Neural cell (in vitro differentiated cells): ENCODE measurements around the gene MAN1B1. TPM values are rescaled to one million over a fixed set of nuclear protein-coding genes. Genes with fewer than 3 reads are reported as not detected.

Experiments used
- H2AFZ ChIP-seq: fragments of 200-600, 300-800 bp; sonication (generic), shearing (Covaris generic); 2 replicates; pipeline ENCODE4 v1.6.0; 2014; ENCODE audit warnings: low read depth, mild to moderate bottlenecking, antibody characterized with exemption, low read length, moderate library complexity
- H3F3A ChIP-seq: fragments of 200-600 bp; shearing (Covaris generic); 2 replicates; pipeline ENCODE4 v1.6.1; 2016; ENCODE audit warnings: mild to moderate bottlenecking, moderate library complexity, mixed read lengths, antibody characterized with exemption, low read length; ENCODE audit not compliant: insufficient read depth, poor library complexity, severe bottlenecking
- H3K27ac ChIP-seq: fragments of 200-600, 300-800 bp; sonication (generic), shearing (Covaris generic); 2 replicates; pipeline ENCODE4 v1.5.1; 2014; ENCODE audit warnings: mild to moderate bottlenecking, low read length, moderate library complexity
- H3K27me3 ChIP-seq: fragments of 300-800, 200-600 bp; sonication (generic), shearing (Covaris generic); 2 replicates; pipeline ENCODE4 v1.6.0; 2014; ENCODE audit warnings: mild to moderate bottlenecking, low read depth, low read length, moderate library complexity; ENCODE audit not compliant: insufficient read depth
- H3K36me3 ChIP-seq: fragments of 300-800, 200-600 bp; sonication (generic), shearing (Covaris generic); 2 replicates; pipeline ENCODE4 v1.5.1; 2014; ENCODE audit warnings: mild to moderate bottlenecking, antibody characterized with exemption, low read length, moderate library complexity; ENCODE audit not compliant: insufficient read depth
- H3K4me2 ChIP-seq: fragments of 300-800, 200-600 bp; sonication (generic), shearing (Covaris generic); 2 replicates; pipeline ENCODE4 v1.6.0; 2014; ENCODE audit warnings: mild to moderate bottlenecking, low read length
- H3K4me3 ChIP-seq: fragments of 300-800, 200-600 bp; sonication (generic), shearing (Covaris generic); 2 replicates; pipeline ENCODE4 v1.5.1; 2014; ENCODE audit warnings: mild to moderate bottlenecking, low read length, moderate library complexity
- H3K79me2 ChIP-seq: fragments of 200-600 bp; shearing (Covaris generic); replicated peaks from 2 replicates; pipeline ENCODE4 v1.6.0; 2014; ENCODE audit warnings: mild to moderate bottlenecking, low read length, moderate library complexity; ENCODE audit not compliant: insufficient read depth
- H3K9ac ChIP-seq: fragments of 300-800, 200-600 bp; sonication (generic), shearing (Covaris generic); 2 replicates; pipeline ENCODE4 v1.6.1; 2016; ENCODE audit warnings: mild to moderate bottlenecking, low read length, mixed read lengths
- H3K9me2 ChIP-seq: fragments of 200-600 bp; shearing (Covaris generic); 2 replicates; pipeline ENCODE4 v1.6.1; 2016; ENCODE audit warnings: mild to moderate bottlenecking, low read length, mixed read lengths; ENCODE audit not compliant: insufficient read depth
- H3K9me3 ChIP-seq: fragments of 200-600, 300-800 bp; sonication (generic), shearing (Covaris generic); 2 replicates; pipeline ENCODE4 v1.6.1; 2016; ENCODE audit warnings: mild to moderate bottlenecking, mixed run types, low read length, moderate library complexity, mixed read lengths
- H4K20me1 ChIP-seq: fragments of 200-600 bp; shearing (Covaris generic); 2 replicates; pipeline ENCODE4 v1.6.1; 2016; ENCODE audit warnings: mild to moderate bottlenecking, mixed run types; ENCODE audit not compliant: insufficient read depth
- CTCF ChIP-seq: fragments of 450-650 bp; IDR thresholded peaks from 2 replicates; pipeline ENCODE4 v1.5.1; 2014; ENCODE audit warnings: antibody characterized with exemption, mild to moderate bottlenecking, moderate library complexity; ENCODE audit not compliant: poor library complexity, severe bottlenecking
- EP300 ChIP-seq: fragments of 450-650 bp; conservative IDR thresholded peaks from 2 replicates; pipeline ENCODE4 v1.6.1; 2014; ENCODE audit warnings: antibody characterized with exemption, mild to moderate bottlenecking, moderate library complexity; ENCODE audit not compliant: poor library complexity, severe bottlenecking
- EZH2 ChIP-seq: fragments of 200-600, 300-800 bp; shearing (Covaris generic), sonication (generic); IDR thresholded peaks from 2 replicates; pipeline ENCODE4 v1.6.1; 2014; ENCODE audit warnings: antibody characterized with exemption, low read length, borderline replicate concordance, mild to moderate bottlenecking; ENCODE audit not compliant: insufficient read depth, poor library complexity, severe bottlenecking
- MXI1 ChIP-seq: fragments of 450-650 bp; conservative IDR thresholded peaks from 2 replicates; pipeline ENCODE4 v1.6.1; 2014; ENCODE audit warnings: antibody characterized with exemption, mild to moderate bottlenecking; ENCODE audit not compliant: poor library complexity, severe bottlenecking
- POLR2AphosphoS5 ChIP-seq: IDR thresholded peaks from 2 replicates; pipeline ENCODE4 v1.6.1; 2012
- RAD21 ChIP-seq: fragments of 450-650 bp; conservative IDR thresholded peaks from 2 replicates; pipeline ENCODE4 v1.6.1; 2014; ENCODE audit warnings: antibody characterized with exemption, mild to moderate bottlenecking, moderate library complexity
- REST ChIP-seq: IDR thresholded peaks from 2 replicates; pipeline ENCODE4 v1.6.1; 2012; ENCODE audit warnings: borderline replicate concordance
- SMC3 ChIP-seq: fragments of 450-650 bp; conservative IDR thresholded peaks from 2 replicates; pipeline ENCODE4 v1.6.1; 2014; ENCODE audit warnings: antibody characterized with exemption, mild to moderate bottlenecking, moderate library complexity; ENCODE audit not compliant: poor library complexity
- TAF1 ChIP-seq: IDR thresholded peaks from 2 replicates; pipeline ENCODE4 v1.6.1; 2012; ENCODE audit warnings: low read depth
- polyA plus RNA-seq: library from polyadenylated mRNA; depleted of rRNA; stranded (reverse); fragments of >200 nt; gene quantifications from 2 replicates; pipeline ENCODE4 v1.2.3, GENCODE V29; 2014

MAN1B1 gene
- polyA plus RNA-seq, 1 donor from 2014 or later: 72.0 TPM

- Histone ChIP-seq H3K9me2 (no peaks in the 10 kb centered on the region), H3K36me3 (peaks cover 8% of the 10 kb centered on the region), H4K20me1 (no peaks in the 10 kb centered on the region), H3K79me2 (no peaks in the 10 kb centered on the region), H3K4me3 (no peak overlapping the region), H3K9ac (no peak overlapping the region), H3K4me2 (no peak overlapping the region), H3K27ac (no peak overlapping the region), H3K27me3 (no peaks in the 10 kb centered on the region), H3K9me3 (no peaks in the 10 kb centered on the region), H3F3A (no peaks in the 10 kb centered on the region), H2AFZ (no peak overlapping the region)
- TF ChIP-seq MXI1: no peak
- TF ChIP-seq EP300: no peak
- TF ChIP-seq RAD21: no peak
- no peak for TF ChIP-seq EZH2
- TF ChIP-seq TAF1: no peak
- TF ChIP-seq POLR2AphosphoS5: no peak
- TF ChIP-seq CTCF: no peak
- TF ChIP-seq SMC3: no peak
- TF ChIP-seq REST: no peak
Observed at GRCh38 chr9:137096785-137097546, 10.2 kb downstream of the MAN1B1 start.

GRCh38 chr9:137097761-137098462, 11.1 kb downstream of the MAN1B1 start:
- no peak overlapping the region for H3K27ac ChIP-seq
- no peaks in the 10 kb centered on the region for H3K79me2 ChIP-seq
- H3K4me3 ChIP-seq: no peak overlapping the region
- no peaks in the 10 kb centered on the region for H3K9me3 ChIP-seq
- H3K9ac ChIP-seq: no peak overlapping the region
- H2AFZ ChIP-seq: no peak overlapping the region
- peaks cover 16% of the 10 kb centered on the region for H3K36me3 ChIP-seq
- H3F3A ChIP-seq: no peaks in the 10 kb centered on the region
- H3K4me2 ChIP-seq: no peak overlapping the region
- TF ChIP-seq REST (no peak), CTCF (no peak), EZH2 (no peak), TAF1 (no peak), POLR2AphosphoS5 (no peak), RAD21 (no peak), SMC3 (no peak), MXI1 (no peak), EP300 (no peak)
- H3K27me3 ChIP-seq: no peaks in the 10 kb centered on the region
- H4K20me1 ChIP-seq: no peaks in the 10 kb centered on the region
- H3K9me2 ChIP-seq: no peaks in the 10 kb centered on the region
